Keratinocyte (primary cell): ENCODE data around the gene MAP3K8. TPM values are rescaled to one million over a fixed set of nuclear protein-coding genes. Genes with fewer than 3 reads are reported as not detected.

Experiments
- DNase-seq: peaks from one replicate; pipeline ENCODE4 v3.0.0-alpha.2; 2011; ENCODE audit warnings: low read depth, missing footprints, low spot score
- FAIRE-seq: peaks from 2 replicates; lab custom pipeline; 2011; peaks lifted over from hg19 to GRCh38; lab: Jason Lieb, UNC
- H2AFZ ChIP-seq: 2 replicates; pipeline ENCODE4 v1.6.0; 2012; ENCODE audit warnings: low read length, control low read depth, inconsistent platforms; ENCODE audit not compliant: control insufficient read depth
- H3K27ac ChIP-seq: 2 replicates; pipeline ENCODE4 v1.5.1; 2011; ENCODE audit warnings: low read length; ENCODE audit not compliant: control insufficient read depth, insufficient read depth
- H3K27me3 ChIP-seq: 3 replicates; pipeline ENCODE4 v1.6.0; 2011; ENCODE audit warnings: low read length; ENCODE audit not compliant: control insufficient read depth, insufficient read depth; ENCODE audit errors: extremely low read depth
- H3K36me3 ChIP-seq, 2 experiments: 2 replicates in 1 of 2; 3 replicates in 1 of 2; pipeline ENCODE4 v1.5.1; 2011; ENCODE audit warnings: low read length in 2 of 2, mild to moderate bottlenecking in 1 of 2; ENCODE audit not compliant: control insufficient read depth in 2 of 2, insufficient read depth in 2 of 2; ENCODE audit errors: extremely low read depth in 1 of 2
- H3K4me1 ChIP-seq: 3 replicates; pipeline ENCODE4 v1.5.1; 2011; ENCODE audit warnings: low read length; ENCODE audit not compliant: control insufficient read depth, insufficient read depth; ENCODE audit errors: extremely low read depth
- H3K4me2 ChIP-seq: 3 replicates; pipeline ENCODE4 v1.6.0; 2011; ENCODE audit warnings: low read depth, low read length; ENCODE audit not compliant: control insufficient read depth, insufficient read depth; ENCODE audit errors: extremely low read depth
- H3K4me3 ChIP-seq, 3 experiments: fragments of 200-600 bp in 1 of 3; sonication (generic) in 1 of 3; 2 replicates in 2 of 3; 3 replicates in 1 of 3; pipeline ENCODE4 v1.5.1; 2011 to 2016; ENCODE audit warnings: low read length in 3 of 3, mild to moderate bottlenecking in 3 of 3, control low read depth in 2 of 3, inconsistent platforms in 1 of 3, low read depth in 1 of 3, mixed read lengths in 1 of 3, mixed run types in 1 of 3, moderate library complexity in 1 of 3; ENCODE audit not compliant: control insufficient read depth in 2 of 3, insufficient read depth in 2 of 3; ENCODE audit errors: extremely low read depth in 1 of 3
- H3K79me2 ChIP-seq: 2 replicates; pipeline ENCODE4 v1.6.0; 2012; ENCODE audit warnings: low read length; ENCODE audit not compliant: control insufficient read depth, insufficient read depth
- H3K9ac ChIP-seq: 3 replicates; pipeline ENCODE4 v1.6.0; 2011; ENCODE audit warnings: low read length; ENCODE audit not compliant: control insufficient read depth, insufficient read depth; ENCODE audit errors: extremely low read depth
- H3K9me1 ChIP-seq: 3 replicates; pipeline ENCODE4 v1.6.0; 2011; ENCODE audit warnings: low read length; ENCODE audit not compliant: control insufficient read depth, insufficient read depth; ENCODE audit errors: extremely low read depth
- H3K9me3 ChIP-seq: 2 replicates; pipeline ENCODE4 v1.5.1; 2012; ENCODE audit warnings: low read depth, low read length; ENCODE audit not compliant: control insufficient read depth
- H4K20me1 ChIP-seq: 3 replicates; pipeline ENCODE4 v1.6.0; 2011; ENCODE audit warnings: low read length; ENCODE audit not compliant: control insufficient read depth, insufficient read depth; ENCODE audit errors: extremely low read depth
- EZH2 ChIP-seq: IDR thresholded peaks from one replicate; pipeline ENCODE4 v1.6.1; 2012; ENCODE audit warnings: inconsistent platforms, mild to moderate bottlenecking, low read length, moderate library complexity
- dilution Hi-C: fragments of 300-500 bp; cut with MboI; formaldehyde crosslinking; loops from one replicate; pipeline ENCODE4 v1.7.0; 2020; ENCODE audit warnings: low sequenced_read_pairs; ENCODE audit not compliant: extremely low pct_ligation_motif_present
- polyA plus RNA-seq, 5 experiments: library from polyadenylated mRNA; depleted of rRNA in 3 of 5; stranded (reverse) in 3 of 5; stranded (forward) in 1 of 5; unstranded in 1 of 5; fragments of >200 nt; gene quantifications; 1 replicate in 1 of 5; 2 replicates in 3 of 5; 3 replicates in 1 of 5; pipeline versions ENCODE4 v1.2.1 to v1.2.3, GENCODE V29; 2011 to 2012; ENCODE audit warnings: missing spikeins in 2 of 5, low read depth in 1 of 5, low replicate concordance in 1 of 5
- TF ChIP-seq, protein P1 (sequence below), 3 experiments: IDR thresholded peaks in 1 of 3; conservative IDR thresholded peaks in 1 of 3; optimal IDR thresholded peaks in 1 of 3; 2 replicates in 2 of 3; 3 replicates in 1 of 3; pipeline versions ENCODE3 to v1.5.1; 2011; ENCODE audit warnings: low read length in 3 of 3, mild to moderate bottlenecking in 3 of 3, moderate library complexity in 2 of 3, control low read depth in 1 of 3, inconsistent platforms in 1 of 3; ENCODE audit not compliant: insufficient read depth in 2 of 3; ENCODE audit errors: extremely low read depth in 1 of 3

MAP3K8 gene
- polyA plus RNA-seq, 1 donor (not counting 4 experiments of a cell fraction or from before 2014, with no cell fraction given): 4.9 TPM

DNA sequence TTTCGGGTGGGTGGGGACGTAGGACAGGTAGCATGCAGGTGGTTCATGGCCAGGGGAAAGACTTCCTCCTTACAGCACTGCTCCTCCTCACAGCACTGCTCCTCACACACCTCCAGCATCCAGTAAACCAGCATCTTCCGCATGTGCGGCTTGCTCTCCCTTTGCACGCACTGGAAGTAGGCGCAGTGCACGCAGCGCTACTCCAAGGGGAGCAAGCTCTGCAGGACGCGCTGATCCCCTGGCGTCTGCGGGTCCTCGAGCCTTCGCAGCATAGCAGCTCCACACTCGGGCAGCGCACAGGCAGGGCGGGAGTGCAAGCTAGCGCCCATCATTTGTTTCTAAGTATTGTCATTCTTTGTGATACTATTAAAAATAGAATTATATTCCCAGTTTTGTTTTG, 30.5 kb upstream of the MAP3K8 start:
- Histone ChIP-seq H3K9me1 (no peaks in the 10 kb centered on the region), H3K9me3 (no peaks in the 10 kb centered on the region), H3K36me3 (no peaks in the 10 kb centered on the region), H4K20me1 (no peaks in the 10 kb centered on the region), H3K4me3 (no peak overlapping the region), H3K4me2 (no peak overlapping the region), H3K79me2 (no peaks in the 10 kb centered on the region), H2AFZ (no peak overlapping the region), H3K4me1 (no peaks in the 10 kb centered on the region), H3K9ac (no peak overlapping the region), H3K27me3 (peaks cover 11% of the 10 kb centered on the region), H3K27ac (no peak overlapping the region)
- FAIRE-seq: no peak
- TF ChIP-seq, protein P1, sequence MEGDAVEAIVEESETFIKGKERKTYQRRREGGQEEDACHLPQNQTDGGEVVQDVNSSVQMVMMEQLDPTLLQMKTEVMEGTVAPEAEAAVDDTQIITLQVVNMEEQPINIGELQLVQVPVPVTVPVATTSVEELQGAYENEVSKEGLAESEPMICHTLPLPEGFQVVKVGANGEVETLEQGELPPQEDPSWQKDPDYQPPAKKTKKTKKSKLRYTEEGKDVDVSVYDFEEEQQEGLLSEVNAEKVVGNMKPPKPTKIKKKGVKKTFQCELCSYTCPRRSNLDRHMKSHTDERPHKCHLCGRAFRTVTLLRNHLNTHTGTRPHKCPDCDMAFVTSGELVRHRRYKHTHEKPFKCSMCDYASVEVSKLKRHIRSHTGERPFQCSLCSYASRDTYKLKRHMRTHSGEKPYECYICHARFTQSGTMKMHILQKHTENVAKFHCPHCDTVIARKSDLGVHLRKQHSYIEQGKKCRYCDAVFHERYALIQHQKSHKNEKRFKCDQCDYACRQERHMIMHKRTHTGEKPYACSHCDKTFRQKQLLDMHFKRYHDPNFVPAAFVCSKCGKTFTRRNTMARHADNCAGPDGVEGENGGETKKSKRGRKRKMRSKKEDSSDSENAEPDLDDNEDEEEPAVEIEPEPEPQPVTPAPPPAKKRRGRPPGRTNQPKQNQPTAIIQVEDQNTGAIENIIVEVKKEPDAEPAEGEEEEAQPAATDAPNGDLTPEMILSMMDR (optimal IDR thresholded peaks at IDR 0.05 in 1 of 3, IDR thresholded peaks at IDR 0.05 in 1 of 3, conservative IDR thresholded peaks at IDR 0.05 in 1 of 3; ENCODE audit: extremely low read depth in 1 of 3, insufficient read depth in 2 of 3, low read length in 3 of 3): no peak
- no peak for TF ChIP-seq EZH2
- dilution Hi-C loops: no loop called here
- DNase-seq: no peak

- Histone ChIP-seq H3K9me1 (no peaks in the 10 kb centered on the region), H2AFZ (no peak overlapping the region), H3K9me3 (no peaks in the 10 kb centered on the region), H3K79me2 (no peaks in the 10 kb centered on the region), H3K27me3 (peaks cover 3% of the 10 kb centered on the region), H3K4me2 (no peak overlapping the region), H4K20me1 (no peaks in the 10 kb centered on the region), H3K4me1 (no peaks in the 10 kb centered on the region), H3K9ac (no peak overlapping the region), H3K27ac (no peak overlapping the region), H3K36me3 (no peaks in the 10 kb centered on the region), H3K4me3 (no peak overlapping the region)
- no peak for TF ChIP-seq EZH2
- TF ChIP-seq, protein P1 (optimal IDR thresholded peaks at IDR 0.05 in 1 of 3, IDR thresholded peaks at IDR 0.05 in 1 of 3, conservative IDR thresholded peaks at IDR 0.05 in 1 of 3; ENCODE audit: extremely low read depth in 1 of 3, insufficient read depth in 2 of 3, low read length in 3 of 3): no peak
- FAIRE-seq: no peak
- no peak for DNase-seq
- dilution Hi-C loops: no loop called here
Measured at GRCh38 chr10:30404540-30404939, 29.4 kb upstream of the MAP3K8 start.
